HepG2 (cell line): ENCODE data around the gene QKI. TPM values are rescaled to one million over a fixed set of nuclear protein-coding genes. Genes with fewer than 3 reads are reported as not detected.

Experiments
- ADNP ChIP-seq: sonication (generic); formaldehyde crosslinking; IDR thresholded peaks from 2 replicates; pipeline ENCODE4 v1.4.0; 2020; ENCODE audit warnings: missing genetic modification reagents
- FOXK2 ChIP-seq: fragments of 450-650 bp; IDR thresholded peaks from 2 replicates; pipeline ENCODE4 v1.6.1; 2016
- HMG20B ChIP-seq: conservative IDR thresholded peaks from 2 replicates; pipeline ENCODE4 v1.6.1; 2016; ENCODE audit warnings: missing genetic modification reagents, missing compliant biosample characterization
- MLLT10 ChIP-seq: sonication (generic); formaldehyde crosslinking; IDR thresholded peaks from 2 replicates; pipeline ENCODE4 v1.4.0; 2020; ENCODE audit warnings: missing genetic modification reagents
- SAFB2 ChIP-seq: sonication (generic); formaldehyde crosslinking; IDR thresholded peaks from 2 replicates; pipeline ENCODE4 v1.5.1; 2020; ENCODE audit warnings: missing genetic modification reagents, low read depth, mild to moderate bottlenecking, borderline replicate concordance
- TRIM24 ChIP-seq: sonication (generic); formaldehyde crosslinking; IDR thresholded peaks from 2 replicates; pipeline ENCODE4 v1.8.0; 2022; ENCODE audit warnings: mild to moderate bottlenecking, missing genetic modification reagents
- ZFYVE20 ChIP-seq: sonication (generic); formaldehyde crosslinking; IDR thresholded peaks from 2 replicates; pipeline ENCODE4 v1.8.0; 2023; ENCODE audit warnings: low read depth, mild to moderate bottlenecking, moderate library complexity, missing genetic modification reagents, borderline replicate concordance
- ZHX2 ChIP-seq, 2 experiments: sonication (generic) in 1 of 2; formaldehyde crosslinking in 1 of 2; IDR thresholded peaks; 2 replicates each; pipeline versions ENCODE4 v1.6.1 to v1.9.0; 2014 to 2022; ENCODE audit warnings: antibody characterized with exemption in 1 of 2, borderline replicate concordance in 1 of 2, inconsistent platforms in 1 of 2, low read depth in 1 of 2, missing genetic modification reagents in 1 of 2
- ZKSCAN1 ChIP-seq: fragments of 150-350 bp; IDR thresholded peaks from 2 replicates; pipeline ENCODE4 v1.6.1; 2014; ENCODE audit warnings: low read length
- ZNF224 ChIP-seq: sonication (generic); formaldehyde crosslinking; IDR thresholded peaks from 2 replicates; pipeline ENCODE4 v1.5.0; 2020; ENCODE audit warnings: mild to moderate bottlenecking, missing genetic modification reagents
- ZNF296 ChIP-seq: sonication (generic); formaldehyde crosslinking; conservative IDR thresholded peaks from 2 replicates; pipeline ENCODE4 v1.5.0; 2020; ENCODE audit warnings: mild to moderate bottlenecking, missing genetic modification reagents
- ZNF367 ChIP-seq: sonication (generic); formaldehyde crosslinking; IDR thresholded peaks from 2 replicates; pipeline ENCODE4 v1.4.0; 2020; ENCODE audit warnings: missing genetic modification reagents, borderline replicate concordance
- polyA plus RNA-seq, 8 experiments: library from polyadenylated mRNA; depleted of rRNA in 3 of 8; stranded (reverse) in 7 of 8; unstranded in 1 of 8; fragments of >200 nt; fragmentation: Illumina TruSeq in 4 of 8; extraction: Trizol in 4 of 8; gene quantifications; 2 replicates each; pipeline versions ENCODE4 v1.2.1 to v1.2.3, GENCODE V29; 2011 to 2016; ENCODE audit warnings: low read depth in 4 of 8, missing spikeins in 1 of 8, mixed read lengths in 1 of 8; ENCODE audit not compliant: insufficient read depth in 1 of 8
- total RNA-seq, 5 experiments: library from RNA; depleted of rRNA; stranded (reverse); fragments of >200 nt; fragmentation: Illumina TruSeq; extraction: Trizol; gene quantifications; 2 replicates each; pipeline ENCODE4 v1.2.3, GENCODE V29; 2016; ENCODE audit warnings: low read depth in 1 of 5
- TF ChIP-seq, protein P1 (sequence below): sonication (generic); formaldehyde crosslinking; IDR thresholded peaks from 2 replicates; pipeline ENCODE4 v1.4.0; 2020; ENCODE audit warnings: mild to moderate bottlenecking, missing genetic modification reagents
- TF ChIP-seq, protein P2 (sequence below): sonication (generic); formaldehyde crosslinking; IDR thresholded peaks from 2 replicates; pipeline ENCODE4 v1.4.0; 2020; ENCODE audit warnings: missing genetic modification reagents
- TF ChIP-seq, protein P3 (sequence below): sonication (generic); formaldehyde crosslinking; IDR thresholded peaks from 2 replicates; pipeline ENCODE4 v1.8.0; 2022; ENCODE audit warnings: mild to moderate bottlenecking, missing genetic modification reagents, moderate library complexity
- TF ChIP-seq, protein P4 (sequence below): IDR thresholded peaks from 2 replicates; pipeline ENCODE4 v1.6.1; 2016; ENCODE audit warnings: low read depth, control low read depth

The QKI gene
- total and polyA plus RNA-seq, 2 of the 13 experiments (the other 11 are each of a cell fraction or from before 2014, with no cell fraction given), result 136 to 137 TPM

DNA sequence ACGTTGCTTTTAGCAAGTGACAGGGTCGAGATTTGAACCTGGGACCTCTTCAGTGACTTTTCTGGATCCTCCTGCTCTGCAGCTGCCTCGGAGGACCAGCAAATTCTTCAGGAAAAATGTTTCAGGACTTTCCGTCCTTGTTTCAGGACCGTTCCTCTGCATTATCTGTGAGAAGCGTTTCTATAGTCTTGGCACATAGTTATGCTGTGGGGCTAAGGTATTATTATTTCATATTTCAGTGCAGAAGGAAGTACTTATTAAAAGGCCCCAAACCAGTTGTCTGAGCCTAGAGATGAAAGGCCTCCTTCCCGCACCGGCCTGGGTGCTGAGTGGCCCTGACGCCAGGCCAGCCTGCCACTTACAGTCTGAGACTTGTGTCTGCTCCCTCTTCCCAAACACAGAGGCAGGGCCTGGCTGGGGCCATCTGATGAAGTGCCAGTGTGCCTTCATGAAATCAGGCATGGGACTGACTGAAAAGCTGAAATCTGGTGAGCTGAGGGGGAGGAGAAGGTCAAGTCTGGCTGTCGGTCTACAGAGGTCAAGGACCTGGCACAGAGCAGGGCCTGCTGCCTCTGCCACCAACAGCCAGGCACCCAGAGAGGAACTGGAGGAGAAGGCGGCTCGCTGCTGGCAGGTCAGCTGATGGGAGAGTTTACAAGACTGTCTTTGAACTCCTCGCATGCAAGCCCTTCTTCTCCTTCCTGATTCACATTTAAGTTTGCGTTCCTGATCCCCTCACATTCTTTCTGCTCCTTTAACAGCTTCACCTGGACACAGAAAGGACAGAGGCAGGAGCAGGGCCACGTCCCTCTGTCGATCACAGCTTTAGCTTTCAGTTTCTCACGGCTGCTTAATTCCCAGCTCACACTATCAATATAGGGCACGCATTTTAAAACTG is 8.9 kb upstream of the QKI start (continued):
- TF ChIP-seq ZHX2 (IDR thresholded peaks at IDR 0.05; ENCODE audit: low read depth) (no peak), ZHX2 (CRISPR knock-in tag; IDR thresholded peaks at IDR 0.05; ENCODE audit: borderline replicate concordance) (no peak), ZFYVE20 (CRISPR knock-in tag) (no peak), ZKSCAN1 (no peak), ZNF367 (CRISPR knock-in tag) (no peak), HMG20B (peak; percentile 78), FOXK2 (no peak), ZNF224 (CRISPR knock-in tag) (no peak), ZNF296 (CRISPR knock-in tag) (no peak), TRIM24 (CRISPR knock-in tag) (no peak), MLLT10 (no peak), ADNP (no peak), SAFB2 (CRISPR knock-in tag) (no peak)
- TF ChIP-seq, protein P1, sequence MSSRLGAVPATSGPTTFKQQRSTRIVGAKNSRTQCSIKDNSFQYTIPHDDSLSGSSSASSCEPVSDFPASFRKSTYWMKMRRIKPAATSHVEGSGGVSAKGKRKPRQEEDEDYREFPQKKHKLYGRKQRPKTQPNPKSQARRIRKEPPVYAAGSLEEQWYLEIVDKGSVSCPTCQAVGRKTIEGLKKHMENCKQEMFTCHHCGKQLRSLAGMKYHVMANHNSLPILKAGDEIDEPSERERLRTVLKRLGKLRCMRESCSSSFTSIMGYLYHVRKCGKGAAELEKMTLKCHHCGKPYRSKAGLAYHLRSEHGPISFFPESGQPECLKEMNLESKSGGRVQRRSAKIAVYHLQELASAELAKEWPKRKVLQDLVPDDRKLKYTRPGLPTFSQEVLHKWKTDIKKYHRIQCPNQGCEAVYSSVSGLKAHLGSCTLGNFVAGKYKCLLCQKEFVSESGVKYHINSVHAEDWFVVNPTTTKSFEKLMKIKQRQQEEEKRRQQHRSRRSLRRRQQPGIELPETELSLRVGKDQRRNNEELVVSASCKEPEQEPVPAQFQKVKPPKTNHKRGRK (CRISPR knock-in tag), result no peak
- TF ChIP-seq, protein P2, sequence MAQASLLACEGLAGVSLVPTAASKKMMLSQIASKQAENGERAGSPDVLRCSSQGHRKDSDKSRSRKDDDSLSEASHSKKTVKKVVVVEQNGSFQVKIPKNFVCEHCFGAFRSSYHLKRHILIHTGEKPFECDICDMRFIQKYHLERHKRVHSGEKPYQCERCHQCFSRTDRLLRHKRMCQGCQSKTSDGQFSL (CRISPR knock-in tag), result no peak
- TF ChIP-seq, protein P3, sequence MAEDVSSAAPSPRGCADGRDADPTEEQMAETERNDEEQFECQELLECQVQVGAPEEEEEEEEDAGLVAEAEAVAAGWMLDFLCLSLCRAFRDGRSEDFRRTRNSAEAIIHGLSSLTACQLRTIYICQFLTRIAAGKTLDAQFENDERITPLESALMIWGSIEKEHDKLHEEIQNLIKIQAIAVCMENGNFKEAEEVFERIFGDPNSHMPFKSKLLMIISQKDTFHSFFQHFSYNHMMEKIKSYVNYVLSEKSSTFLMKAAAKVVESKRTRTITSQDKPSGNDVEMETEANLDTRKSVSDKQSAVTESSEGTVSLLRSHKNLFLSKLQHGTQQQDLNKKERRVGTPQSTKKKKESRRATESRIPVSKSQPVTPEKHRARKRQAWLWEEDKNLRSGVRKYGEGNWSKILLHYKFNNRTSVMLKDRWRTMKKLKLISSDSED (CRISPR knock-in tag), result no peak
- TF ChIP-seq, protein P4, sequence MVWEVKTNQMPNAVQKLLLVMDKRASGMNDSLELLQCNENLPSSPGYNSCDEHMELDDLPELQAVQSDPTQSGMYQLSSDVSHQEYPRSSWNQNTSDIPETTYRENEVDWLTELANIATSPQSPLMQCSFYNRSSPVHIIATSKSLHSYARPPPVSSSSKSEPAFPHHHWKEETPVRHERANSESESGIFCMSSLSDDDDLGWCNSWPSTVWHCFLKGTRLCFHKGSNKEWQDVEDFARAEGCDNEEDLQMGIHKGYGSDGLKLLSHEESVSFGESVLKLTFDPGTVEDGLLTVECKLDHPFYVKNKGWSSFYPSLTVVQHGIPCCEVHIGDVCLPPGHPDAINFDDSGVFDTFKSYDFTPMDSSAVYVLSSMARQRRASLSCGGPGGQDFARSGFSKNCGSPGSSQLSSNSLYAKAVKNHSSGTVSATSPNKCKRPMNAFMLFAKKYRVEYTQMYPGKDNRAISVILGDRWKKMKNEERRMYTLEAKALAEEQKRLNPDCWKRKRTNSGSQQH, result no peak
